Activated naive CD4-positive, alpha-beta T cell treated with Interleukin-2 at 50 U/mL for 16 hours (primary cell): Measurements from ENCODE around the gene GSTM1.
"Not testable (repeated sequence)": the region's sequence is repeated elsewhere in the genome, so short reads cannot be mapped to it uniquely, and the experiment has no call there.

Experiments used
- DNase-seq: peaks from one replicate; pipeline ENCODE4 v3.0.0-alpha.2; 2020

The GSTM1 gene

DNA sequence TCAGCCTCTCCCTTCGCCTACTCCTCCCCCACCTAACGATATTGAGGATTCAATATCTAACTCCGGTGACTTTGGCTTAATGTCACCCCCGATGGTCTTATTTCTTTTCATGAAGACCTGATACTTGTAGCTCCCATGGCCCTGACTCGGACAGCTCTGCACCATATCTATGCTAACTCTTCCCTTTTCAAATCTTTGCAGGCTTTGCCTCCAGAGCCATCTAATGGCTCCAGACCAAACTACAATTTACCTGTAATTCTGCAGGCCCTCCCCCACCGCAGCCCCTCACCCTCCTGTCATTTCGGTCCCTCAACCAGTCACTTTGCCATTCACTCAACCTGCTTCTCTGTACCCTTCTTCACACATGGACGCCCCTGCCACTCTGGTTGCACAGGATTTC is 16.6 kb downstream of the GSTM1 start:
- DNase-seq: no peak

DNA sequence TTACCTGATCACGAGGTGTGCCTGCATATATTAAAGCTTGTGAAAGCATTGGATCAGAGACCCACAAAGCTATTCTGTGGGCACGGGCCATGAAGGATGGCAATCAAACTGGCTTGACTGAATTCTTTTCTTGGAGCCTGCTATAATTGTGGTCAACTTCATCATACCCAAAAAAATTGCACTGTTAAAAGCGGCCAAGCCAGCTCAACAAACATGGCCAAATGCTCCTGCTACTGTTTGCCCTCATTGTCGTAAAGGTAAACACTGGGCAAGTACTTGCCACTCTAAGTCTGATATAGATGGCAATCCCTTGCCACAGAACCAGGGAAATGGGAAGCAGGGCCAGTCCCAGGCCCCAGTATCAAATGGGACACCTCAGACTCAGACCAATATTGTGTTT is 17.8 kb downstream of the GSTM1 start:
- no peak for DNase-seq

DNA sequence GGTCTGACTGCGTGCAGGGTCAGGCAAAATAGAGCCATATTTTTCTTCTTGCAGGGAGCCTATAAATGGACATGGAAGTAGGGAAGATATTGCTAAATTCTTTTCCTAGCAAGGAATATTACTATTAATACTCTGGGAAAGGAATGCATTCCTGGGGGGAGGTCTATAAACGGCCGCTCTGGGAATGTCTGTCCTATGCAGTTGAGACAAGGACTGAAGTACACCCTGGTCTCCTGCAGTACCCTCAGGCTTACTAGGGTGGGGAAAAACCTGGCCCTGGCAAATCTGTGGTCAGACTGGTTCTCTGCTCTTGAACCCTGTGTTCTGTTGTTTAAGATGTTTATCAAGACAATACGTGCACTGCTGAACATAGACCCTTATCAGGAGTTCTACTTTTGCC is 21.3 kb downstream of the GSTM1 start:
- DNase-seq: not testable (repeated sequence)

DNA sequence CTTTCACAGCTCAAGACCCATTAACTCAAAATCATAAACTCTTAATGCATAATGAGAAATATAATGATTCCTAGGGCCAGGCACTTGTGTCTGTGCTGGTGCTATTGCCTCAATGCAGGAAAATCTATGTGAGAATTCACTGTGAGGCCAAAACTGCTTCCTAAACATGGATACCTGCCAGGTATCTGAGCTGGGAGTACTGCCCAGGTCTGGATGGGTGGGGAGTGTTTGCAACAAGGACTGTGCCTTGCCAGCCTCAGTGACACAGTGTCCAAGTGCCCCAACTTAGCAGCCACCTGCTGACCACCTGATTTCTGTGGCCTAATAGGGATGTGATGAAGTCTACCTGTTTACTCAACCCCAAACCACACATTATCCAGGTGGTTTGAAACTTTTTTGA is 22.2 kb downstream of the GSTM1 start:
- DNase-seq: not testable (repeated sequence)

DNA sequence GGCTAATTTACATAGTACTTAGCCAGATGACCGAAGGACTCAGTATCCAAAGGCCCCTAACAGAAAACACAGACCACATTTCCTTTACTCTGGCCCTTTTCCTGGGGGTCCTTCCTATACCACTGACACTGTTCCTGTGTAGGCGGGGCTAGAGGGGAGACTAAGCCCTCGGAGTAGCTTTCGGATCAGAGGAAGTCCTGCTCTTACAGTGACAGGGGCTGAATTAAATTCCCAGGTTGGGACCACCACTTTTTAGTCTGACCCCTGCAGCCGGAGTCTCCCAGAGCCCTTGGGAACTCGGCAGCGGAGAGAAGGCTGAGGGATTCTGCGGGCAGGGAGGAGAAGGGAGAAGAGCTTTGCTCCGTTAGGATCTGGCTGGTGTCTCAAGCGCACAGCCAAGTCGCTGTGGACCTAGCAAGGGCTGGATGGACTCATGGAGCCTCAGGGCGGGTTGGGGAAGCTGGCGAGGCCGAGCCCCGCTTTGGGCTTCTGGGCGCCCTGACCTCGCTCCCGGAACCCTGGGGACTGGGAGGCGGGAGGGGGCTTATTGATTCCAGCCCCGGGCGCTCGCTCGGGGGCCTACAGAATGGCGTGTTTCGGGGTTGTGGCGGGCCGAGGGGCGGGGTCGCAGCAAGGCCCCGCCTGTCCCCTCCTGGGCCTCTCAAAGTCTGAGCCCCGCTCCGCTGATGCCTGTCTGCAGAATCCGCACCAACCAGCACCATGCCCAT is 24.1 kb downstream of the GSTM1 start, which contains the start of gene GSTM5:
Gene GSTM5, plus strand, starts transcription at position 659 of the 728 bp plus-strand sequence. Its CDS starts 62 bp downstream, at position 721.
- not testable (repeated sequence) for DNase-seq

DNA sequence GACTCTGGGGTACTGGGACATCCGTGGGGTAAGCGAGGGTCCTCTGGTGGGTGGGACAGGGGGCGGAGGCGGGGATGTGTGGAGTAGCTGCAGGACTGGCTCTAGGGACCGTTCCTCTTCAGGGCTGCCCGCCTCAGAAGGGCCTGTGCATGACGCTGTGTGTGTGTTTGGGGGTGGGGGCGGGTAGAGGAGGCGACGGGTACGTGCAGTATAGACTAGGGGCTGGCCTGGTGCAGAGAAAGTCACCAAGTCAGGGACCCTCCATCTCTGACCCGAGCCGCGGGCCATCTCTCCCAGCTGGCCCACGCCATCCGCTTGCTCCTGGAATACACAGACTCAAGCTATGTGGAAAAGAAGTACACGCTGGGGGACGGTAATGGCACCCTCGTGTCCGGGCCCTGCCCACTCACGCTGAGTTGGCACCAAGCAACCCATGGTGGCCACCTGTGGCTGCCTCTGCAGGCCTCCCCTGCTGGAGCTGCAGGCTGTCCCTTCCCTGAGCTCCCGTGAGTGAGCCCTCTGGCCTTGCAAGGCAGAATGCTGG is 24.8 kb downstream of the GSTM1 start:
- DNase-seq: no peak

DNA sequence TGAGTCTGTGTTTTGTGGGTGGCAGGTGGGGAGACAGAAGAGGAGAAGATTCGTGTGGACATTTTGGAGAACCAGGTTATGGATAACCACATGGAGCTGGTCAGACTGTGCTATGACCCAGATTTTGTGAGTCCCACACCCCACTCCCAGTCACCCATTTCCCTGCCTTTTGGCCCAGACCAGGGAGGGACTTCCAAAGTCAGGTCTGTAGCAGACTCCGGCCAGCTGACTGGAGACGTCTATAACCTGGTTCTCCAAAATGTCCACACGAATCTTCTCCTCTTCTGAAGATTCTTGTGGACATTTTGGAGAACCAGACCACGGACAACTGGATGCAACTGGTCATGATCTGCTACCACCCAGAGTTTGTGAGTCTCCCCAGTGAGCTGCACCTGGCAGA is 26.0 kb downstream of the GSTM1 start:
- no peak for DNase-seq

DNA sequence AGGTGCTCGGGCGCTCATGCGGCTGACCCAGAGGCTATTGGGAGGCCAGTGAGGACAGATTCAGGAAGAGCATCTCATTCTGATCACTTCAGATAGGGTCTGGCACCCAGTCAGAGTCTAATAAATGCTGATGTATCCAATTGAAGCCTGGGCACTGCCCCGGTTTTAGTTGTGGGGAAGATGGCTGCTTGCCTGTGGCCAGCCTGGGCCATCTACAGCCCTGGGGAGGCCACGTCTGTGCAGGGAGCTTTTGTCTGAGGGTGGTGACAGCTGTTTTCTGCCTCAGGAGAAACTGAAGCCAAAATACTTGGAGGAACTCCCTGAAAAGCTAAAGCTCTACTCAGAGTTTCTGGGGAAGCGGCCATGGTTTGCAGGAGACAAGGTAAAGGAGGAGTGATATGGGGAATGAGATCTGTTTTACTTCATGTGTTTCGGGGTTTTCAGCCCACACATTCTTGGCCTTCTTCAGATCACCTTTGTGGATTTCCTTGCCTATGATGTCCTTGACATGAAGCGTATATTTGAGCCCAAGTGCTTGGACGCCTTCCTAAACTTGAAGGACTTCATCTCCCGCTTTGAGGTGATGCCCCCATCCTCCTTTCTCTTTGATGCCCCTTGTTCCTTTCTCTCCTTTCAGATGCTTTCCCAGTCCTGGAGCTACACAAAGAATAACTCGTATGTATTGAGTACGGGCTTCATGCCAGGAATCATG is 27.2 kb downstream of the GSTM1 start:
- no peak for DNase-seq

DNA sequence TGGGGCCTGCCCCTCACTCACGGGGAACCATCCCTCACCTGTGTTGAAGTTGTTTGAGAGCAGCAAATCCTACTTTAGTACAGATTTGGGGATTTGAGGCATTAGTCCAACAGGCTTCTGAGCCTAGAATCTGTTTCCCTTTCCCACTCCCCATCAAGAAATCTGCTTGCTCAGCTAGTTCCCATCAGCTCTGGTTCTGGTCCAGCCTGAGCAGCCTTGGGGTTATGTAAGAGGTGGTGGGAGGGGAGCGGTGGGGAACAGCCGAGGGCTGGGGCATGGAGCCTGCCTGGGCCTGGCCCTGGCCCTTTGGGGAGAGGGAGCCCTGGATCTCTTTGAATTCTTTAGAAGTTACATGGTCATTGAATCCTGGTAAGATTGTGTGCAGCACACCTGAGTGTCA is 28.5 kb downstream of the GSTM1 start:
- no peak for DNase-seq

DNA sequence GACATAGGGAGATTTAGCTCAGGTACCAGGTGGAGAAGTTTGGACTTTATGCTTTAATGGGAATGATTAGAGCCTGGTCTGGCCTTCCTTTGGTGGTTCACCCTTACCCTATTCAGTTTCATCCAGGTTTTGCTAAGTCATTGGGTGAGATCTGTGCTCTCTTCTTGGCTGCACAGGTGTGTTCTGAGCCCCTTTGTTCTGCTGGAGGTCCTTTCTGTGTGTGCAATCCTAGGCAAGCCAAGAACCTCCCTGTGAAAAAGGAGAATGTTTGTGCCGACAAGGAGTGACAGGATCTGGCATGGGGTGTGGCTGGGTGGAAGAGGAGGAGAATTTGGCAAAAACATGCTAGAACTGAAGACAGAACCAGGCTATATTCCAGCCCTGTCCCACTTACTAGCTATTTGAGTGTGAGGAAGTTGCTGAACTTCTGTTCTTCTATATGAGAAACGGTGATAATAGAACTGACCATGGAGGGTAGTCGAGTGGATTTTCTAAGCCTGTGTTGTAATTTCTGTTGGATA is 29.0 kb downstream of the GSTM1 start:
- no peak for DNase-seq

DNA sequence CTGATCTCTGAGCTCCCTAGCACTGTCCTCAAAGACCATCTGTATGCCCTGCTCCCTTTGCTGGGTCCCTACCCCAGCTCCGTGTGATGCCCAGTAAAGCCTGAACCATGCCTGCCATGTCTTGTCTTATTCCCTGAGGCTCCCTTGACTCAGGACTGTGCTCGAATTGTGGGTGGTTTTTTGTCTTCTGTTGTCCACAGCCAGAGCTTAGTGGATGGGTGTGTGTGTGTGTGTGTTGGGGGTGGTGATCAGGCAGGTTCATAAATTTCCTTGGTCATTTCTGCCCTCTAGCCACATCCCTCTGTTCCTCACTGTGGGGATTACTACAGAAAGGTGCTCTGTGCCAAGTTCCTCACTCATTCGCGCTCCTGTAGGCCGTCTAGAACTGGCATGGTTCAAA is 30.1 kb downstream of the GSTM1 start:
- DNase-seq: no peak

DNA sequence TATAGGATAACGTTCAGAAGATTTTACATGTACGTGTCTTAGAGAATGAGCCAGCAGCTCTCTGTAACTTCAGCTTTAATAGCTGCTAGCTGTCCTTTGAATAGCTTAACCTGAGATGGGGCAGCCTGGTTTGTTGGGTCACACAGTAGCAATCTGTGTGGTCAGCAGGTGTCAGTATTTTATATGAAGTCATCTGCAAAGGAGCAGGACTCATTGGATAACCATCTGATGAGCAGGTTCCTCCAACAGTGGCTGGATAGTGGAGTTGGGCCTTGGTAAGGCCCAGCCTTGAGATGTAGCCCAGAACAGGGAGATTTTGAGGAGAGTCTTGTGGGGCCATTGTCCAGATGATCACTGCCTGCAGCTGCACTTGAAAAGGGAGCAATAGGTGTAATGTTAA is 30.9 kb downstream of the GSTM1 start:
- DNase-seq: no peak

DNA sequence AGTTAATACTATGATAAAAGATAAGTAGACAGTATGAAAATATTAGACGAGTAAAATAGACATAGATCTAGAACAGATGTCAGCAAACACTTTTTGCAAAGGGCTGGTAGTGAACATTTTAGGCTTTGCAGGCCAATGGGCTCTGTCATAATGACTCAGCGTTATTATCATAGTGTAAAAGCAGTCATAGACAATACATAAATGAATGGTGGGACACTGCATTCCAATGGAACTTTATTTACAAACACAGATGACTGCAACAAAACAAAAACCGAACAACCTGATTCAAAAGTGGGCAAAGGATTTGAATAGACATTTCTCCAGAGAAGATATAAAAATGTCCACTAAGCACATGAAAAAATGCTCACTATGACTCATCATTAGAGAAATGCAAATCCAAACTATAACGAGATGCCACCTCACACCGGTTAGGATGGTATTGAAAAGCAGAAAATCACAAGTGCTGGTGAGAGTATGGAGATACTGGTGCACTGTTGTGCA is 31.8 kb downstream of the GSTM1 start:
- no peak for DNase-seq

DNA sequence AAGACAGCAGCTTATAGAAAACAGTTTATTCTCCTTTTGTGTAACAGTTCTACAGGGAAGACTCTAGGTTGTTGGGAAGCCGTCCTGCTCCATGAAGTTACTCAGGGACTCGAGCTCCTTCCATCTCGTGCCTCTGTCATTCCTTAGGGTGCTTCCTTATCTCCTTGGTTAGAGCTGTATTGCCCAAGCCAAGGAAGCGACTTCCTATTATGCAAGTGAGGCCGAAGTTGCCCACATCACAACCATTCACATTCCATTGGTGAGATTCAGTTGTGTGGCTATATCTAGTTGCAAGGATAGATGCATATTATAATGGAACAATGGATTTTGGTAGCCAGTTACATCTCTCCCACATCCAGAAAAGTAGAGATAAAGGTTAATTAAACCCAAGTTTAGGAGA is 33.4 kb downstream of the GSTM1 start:
- no peak for DNase-seq

DNA sequence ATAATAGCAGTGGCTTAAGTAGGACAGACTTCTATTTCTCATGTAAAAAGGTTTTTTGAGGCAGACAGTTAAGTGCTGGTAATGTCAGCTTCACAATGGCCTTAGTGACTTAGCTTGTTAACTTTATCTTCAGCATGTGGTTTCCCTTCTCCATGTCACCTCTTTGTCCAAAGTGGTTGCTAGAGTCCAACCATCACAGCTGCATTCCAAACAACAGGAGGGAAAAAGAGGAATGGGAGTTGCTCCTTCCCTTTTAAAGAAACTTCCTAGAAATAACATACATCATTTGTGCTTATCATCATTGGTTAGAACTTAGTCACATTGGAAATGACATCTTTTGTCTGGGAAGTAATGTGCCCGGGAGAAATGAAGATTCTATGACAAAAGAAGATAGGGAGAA is 34.4 kb downstream of the GSTM1 start:
- DNase-seq: no peak

DNA sequence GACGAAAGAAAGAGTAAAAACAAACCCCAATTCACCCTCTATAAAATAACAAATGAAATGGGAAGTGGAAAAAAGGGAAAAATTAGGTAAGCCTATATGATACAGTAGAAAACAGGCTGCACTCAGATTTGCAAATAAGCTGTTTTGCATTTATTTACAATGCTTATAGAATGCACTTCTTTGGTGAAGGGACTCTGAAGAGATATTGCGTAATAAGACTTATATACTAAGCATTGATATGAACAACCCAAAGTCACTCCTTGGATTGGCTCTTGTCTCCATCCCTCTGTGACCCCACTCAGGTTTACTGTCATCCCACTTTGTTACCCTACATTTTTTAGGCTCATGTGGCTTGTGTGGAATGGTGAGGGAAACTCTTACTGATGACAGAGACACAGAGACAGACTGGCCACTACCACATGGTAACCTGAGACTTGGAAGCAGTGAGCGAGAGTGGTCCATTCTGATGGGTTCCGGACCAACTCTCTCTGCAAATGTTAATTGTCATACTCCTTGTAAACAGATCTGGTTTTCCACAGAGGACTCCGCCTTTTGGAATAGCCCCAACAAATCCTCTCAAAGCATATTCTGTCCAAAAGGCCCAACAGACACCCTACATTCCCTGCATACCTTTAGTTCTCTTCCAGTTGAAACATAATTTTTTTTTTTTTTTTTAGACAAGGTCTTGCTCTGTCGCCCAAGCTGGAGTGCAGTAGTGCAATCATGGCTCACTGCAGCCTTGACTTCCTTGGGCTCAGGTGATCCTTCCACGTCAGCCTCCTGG is 35.5 kb downstream of the GSTM1 start:
- no peak for DNase-seq

DNA sequence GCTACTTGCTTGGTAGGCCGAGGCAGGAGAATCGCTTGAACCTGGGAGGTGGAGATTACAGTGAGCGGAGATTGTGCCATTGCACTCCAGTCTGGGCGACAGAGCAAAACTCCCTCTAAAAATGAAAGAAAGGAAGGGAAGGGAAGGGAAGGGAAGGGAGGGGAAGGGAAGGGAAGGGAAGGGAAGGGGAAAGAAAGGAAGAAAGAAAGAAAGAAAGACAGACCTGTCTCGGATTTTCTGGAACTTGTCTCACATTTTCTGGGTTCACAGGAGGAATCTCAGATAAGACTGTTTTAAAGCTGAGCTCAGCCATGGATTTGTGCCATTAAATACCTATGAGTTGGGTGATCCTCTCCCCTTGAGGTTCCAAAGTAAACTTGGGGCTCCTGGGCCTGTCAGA is 37.3 kb downstream of the GSTM1 start:
- no peak for DNase-seq

DNA sequence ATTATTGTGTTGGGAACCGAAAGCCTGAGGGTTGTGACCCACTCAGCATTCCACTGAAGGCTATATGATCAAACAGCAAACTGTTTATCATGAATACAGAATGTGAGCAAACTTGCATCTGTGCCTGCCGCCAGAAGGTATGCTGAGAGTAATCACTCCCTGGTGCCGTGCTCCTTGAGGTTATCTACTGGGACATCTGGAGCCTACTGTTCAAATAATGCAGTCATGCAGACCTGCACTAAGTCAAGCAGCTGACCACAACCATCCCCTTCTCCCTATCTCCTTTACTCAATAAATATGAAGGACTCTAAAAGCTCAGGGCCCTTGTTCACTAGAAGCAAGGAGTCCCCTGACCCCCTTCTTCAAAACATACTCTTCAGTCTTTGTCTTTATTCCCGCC is 37.9 kb downstream of the GSTM1 start:
- no peak for DNase-seq

DNA sequence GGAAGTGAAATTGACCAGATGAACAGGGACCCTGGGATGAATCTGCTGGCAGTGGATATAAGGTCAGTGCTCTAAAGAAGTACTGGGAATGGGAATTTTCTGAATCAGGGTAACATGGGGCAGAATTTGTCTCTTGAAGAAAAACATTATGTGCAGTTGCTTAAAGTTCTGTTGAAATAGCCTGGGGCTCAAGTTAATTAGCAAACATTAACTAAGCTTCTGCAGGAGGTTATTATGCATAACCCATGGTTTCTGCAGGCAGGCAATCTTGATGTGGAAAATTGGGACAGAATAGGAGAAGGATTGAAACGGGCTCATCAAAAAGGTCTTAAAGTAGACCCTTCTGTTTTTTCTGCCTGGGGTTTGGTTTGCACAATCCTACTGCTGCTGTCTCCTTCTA is 38.4 kb downstream of the GSTM1 start:
- DNase-seq: no peak

DNA sequence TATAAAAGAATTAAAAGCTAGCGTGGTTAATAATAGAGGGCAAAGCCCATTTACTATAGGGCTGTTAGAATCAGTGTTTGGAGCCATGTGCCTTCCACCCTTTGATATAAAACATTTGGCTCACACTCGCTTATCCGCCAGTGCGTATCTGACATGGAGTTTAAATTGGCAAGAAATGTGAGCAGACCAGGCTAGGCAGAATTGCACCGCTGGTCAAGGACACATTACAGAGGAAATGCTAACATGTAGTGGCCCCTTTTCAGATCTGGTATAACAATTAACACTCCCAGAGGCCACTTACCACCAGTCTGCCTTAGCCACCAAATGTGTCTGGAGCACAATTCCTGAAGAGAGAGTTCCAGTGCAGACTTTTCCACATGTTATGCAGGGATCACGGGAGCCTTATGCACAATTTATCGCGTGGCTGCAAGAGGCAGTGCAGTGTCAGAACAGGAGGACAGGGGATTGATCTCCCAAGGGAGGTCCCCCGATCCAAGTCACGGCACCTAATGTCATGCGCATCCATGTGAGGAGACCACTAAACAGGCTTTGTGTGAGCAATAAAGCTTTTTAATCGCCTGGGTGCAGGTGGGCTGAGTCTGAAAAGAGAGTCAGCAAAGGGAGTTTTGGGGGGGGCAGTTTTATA is 39.2 kb downstream of the GSTM1 start:
- DNase-seq: no peak

DNA sequence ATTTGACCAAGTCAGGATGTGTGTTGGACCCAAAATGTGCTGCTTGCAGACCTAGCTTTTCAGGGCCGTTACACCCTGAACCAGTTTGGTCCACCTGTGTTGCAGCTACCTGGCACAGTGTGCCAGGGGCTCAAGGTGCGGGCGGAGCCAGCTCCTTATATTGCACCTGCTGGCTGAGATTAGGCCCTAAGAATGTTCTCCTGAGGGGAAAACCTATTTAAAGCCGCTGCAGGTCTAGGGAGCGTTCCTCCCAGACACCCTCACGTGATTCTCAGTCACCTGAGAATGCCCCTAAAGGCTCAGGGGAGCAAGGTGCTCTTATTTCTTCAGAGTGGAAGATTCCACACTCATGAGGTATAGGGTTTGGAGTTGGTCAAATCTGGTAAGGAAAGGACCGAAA is 41.3 kb downstream of the GSTM1 start:
- DNase-seq: no peak

DNA sequence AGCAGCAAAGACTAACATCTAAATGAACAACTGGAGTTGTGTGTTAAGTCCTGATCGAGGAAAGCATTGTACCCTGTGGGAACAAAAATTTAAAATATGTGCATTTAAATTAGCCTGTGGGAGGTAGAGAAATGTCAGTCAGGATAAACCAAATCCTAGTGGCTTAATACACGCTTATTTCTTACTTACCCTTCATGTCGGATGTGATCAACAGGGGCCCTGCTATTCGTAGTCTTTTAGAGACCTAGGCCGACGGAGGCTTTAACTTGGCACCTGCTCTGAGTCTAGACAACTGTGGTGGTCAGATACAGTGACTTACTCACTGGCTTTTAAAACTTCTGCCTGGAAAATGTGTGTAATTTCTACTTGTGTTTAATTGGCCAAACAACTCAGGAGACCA is 43.0 kb downstream of the GSTM1 start:
- DNase-seq: no peak
